ENCODE results near the gene ANKRD44. TPM values are rescaled to one million over a fixed set of nuclear protein-coding genes. Genes with fewer than 3 reads are reported as not detected.

Gene ANKRD44
- total RNA-seq, 4 donors from 2014 or later, result 9.1 to 20.8 (median 14.9) TPM

DNA sequence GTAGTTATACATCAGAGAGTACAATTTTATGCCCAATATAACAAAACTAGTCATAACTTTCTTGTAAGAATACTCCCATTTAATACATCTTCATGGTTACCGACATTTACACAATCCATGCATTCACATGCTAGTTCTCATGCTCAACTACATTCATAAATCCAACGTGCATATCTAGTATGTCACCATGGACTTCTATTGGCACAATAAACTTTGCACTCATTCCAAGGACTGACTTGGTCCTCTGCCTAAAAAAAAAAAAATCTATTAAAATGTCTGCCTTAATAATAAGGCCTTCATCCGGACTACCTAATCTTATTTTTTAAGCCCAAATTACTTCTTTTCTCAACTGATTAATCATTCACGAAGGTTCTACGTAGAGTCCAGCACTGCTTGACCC is 276.3 kb downstream of the ANKRD44 start:
- 73 to 83% methylated on average over 5 of the region's 5 CpGs for WGBS, 2 donors
- no peak overlapping the region for H3K4me3 ChIP-seq (ENCODE audit: low read depth, poor library complexity, severe bottlenecking)
- intact Hi-C loops (cut with DNase I; ENCODE audit: low total_unique reads), result no loop called here
- TF ChIP-seq POLR2A (IDR thresholded peaks at IDR 0.05), result no peak
- TF ChIP-seq, protein P1, sequence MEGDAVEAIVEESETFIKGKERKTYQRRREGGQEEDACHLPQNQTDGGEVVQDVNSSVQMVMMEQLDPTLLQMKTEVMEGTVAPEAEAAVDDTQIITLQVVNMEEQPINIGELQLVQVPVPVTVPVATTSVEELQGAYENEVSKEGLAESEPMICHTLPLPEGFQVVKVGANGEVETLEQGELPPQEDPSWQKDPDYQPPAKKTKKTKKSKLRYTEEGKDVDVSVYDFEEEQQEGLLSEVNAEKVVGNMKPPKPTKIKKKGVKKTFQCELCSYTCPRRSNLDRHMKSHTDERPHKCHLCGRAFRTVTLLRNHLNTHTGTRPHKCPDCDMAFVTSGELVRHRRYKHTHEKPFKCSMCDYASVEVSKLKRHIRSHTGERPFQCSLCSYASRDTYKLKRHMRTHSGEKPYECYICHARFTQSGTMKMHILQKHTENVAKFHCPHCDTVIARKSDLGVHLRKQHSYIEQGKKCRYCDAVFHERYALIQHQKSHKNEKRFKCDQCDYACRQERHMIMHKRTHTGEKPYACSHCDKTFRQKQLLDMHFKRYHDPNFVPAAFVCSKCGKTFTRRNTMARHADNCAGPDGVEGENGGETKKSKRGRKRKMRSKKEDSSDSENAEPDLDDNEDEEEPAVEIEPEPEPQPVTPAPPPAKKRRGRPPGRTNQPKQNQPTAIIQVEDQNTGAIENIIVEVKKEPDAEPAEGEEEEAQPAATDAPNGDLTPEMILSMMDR (IDR thresholded peaks at IDR 0.05), result no peak
- DNase-seq (ENCODE audit: low spot score in 2 of 2), result no peak

DNA sequence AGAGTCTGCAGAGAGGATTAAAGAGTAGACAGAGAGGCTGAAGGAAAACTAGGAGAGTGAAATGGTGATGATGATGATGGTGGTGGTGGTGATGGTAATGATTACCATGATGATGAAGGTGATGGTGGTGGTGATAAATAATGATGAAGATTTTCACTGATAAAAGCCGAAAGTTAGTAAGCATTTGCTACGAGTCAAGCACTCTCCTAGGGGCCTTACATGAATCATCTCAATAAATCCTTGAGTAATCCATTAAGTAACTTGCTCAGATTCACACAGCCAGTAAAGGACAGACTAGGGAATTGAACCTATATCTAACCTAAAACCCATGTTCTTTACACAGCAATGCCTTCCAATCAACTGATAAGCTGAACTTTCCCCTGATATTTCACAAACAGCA is 277.4 kb downstream of the ANKRD44 start:
- DNase-seq (ENCODE audit: low spot score in 2 of 2), result no peak
- no peak overlapping the region for H3K4me3 ChIP-seq (ENCODE audit: low read depth, poor library complexity, severe bottlenecking)
- intact Hi-C loops (cut with DNase I; ENCODE audit: low total_unique reads), result no loop called here
- TF ChIP-seq POLR2A (IDR thresholded peaks at IDR 0.05), result no peak
- TF ChIP-seq, protein P1 (IDR thresholded peaks at IDR 0.05), result no peak
- 90 to 95% methylated on average over 2 of the region's 2 CpGs for WGBS, 2 donors

DNA sequence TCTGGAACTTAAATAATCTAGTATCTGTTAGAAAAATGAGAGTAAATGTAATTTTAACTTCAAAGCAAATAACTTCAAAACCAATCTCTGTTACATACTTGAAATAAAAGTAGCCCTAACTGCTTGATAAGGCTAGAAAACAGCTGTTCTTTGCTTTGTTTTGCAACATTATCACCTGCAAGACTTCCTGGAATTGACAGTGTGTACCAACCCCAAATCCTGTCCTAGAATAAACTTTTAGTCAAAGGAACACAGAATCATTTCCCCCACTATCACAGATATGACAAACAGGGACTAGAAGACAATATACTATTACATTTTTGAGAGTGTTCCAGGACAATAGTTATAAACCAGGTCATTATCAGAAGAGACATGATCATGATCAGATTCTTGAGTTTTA is 278.8 kb downstream of the ANKRD44 start:
- no peak for DNase-seq (ENCODE audit: low spot score in 2 of 2)
- intact Hi-C loops (cut with DNase I; ENCODE audit: low total_unique reads), result no loop called here
- TF ChIP-seq, protein P1 (IDR thresholded peaks at IDR 0.05), result no peak
- no peak for TF ChIP-seq POLR2A (IDR thresholded peaks at IDR 0.05)
- H3K4me3 ChIP-seq (ENCODE audit: low read depth, poor library complexity, severe bottlenecking), result no peak overlapping the region

DNA sequence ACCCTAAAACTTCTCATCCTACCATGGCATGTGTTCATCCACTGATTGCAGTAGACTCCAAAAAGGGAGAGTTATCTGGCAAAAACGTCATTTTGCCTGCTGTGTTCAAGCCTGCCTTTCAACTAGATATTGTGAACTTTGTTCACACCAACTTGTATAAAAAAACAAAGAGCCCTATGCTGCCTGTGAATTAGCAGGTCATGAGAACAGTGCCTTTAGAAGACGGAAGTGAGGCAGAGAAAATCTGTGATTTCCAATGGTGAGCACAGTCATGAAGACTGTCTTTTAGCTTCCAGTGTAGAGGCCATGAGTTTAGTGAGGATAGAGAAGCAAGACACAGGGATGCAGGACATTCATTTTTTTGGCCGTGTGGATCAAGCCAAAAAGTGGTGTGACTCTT is 280.5 kb downstream of the ANKRD44 start:
- no peak overlapping the region for H3K4me3 ChIP-seq (ENCODE audit: low read depth, poor library complexity, severe bottlenecking)
- DNase-seq (ENCODE audit: low spot score in 2 of 2), result no peak
- no peak for TF ChIP-seq POLR2A (IDR thresholded peaks at IDR 0.05)
- TF ChIP-seq, protein P1 (IDR thresholded peaks at IDR 0.05), result no peak
- WGBS, 2 donors, result 90 to 94% methylated on average over 3 of the region's 3 CpGs
- intact Hi-C loops (cut with DNase I; ENCODE audit: low total_unique reads), result no loop called here

DNA sequence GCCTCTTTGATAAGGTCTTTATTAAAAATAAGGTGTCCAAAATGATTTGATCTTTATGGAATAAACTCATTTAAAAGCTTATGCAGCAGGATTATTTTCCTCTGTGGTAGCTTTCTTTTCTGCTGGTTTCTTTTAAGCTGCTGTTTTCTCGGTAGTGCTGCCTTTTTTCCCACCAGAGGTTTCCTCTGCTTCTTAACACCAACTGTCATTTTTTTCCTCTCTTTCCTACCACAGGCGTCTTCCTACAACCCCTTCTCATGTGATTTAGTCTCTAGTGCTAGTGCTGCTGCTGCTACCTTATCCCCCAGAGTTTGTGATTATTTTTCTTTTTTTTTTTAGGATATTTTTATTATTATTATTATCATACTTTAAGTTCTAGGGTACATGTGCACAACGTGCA is 281.9 kb downstream of the ANKRD44 start:
- intact Hi-C loops (cut with DNase I; ENCODE audit: low total_unique reads), result no loop called here
- WGBS, 2 donors, result 82 to 90% methylated on average over 3 of the region's 3 CpGs

DNA sequence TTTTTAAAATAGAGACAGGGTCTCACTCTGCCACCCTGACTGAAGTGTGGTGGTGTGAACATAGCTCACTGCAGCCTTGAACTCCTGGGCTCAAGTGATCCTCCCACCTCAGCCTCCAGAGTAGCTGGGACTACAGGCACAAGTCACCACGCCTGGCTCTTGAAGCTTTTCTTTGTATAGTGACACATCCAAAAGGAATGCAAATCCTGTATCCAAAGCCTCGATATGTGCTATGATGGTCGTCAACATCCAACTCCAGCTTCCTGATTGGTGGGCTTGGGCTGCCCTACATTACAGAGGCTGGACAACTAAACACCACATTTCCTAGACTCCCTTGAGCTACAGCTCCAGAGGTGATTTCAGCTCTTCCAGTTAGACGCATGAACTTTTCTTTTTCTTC is 282.4 kb downstream of the ANKRD44 start:
- TF ChIP-seq, protein P1 (IDR thresholded peaks at IDR 0.05), result no peak
- TF ChIP-seq POLR2A (IDR thresholded peaks at IDR 0.05), result no peak
- intact Hi-C loops (cut with DNase I; ENCODE audit: low total_unique reads), result no loop called here
- DNase-seq (ENCODE audit: low spot score in 2 of 2), result no peak
- 64 to 70% methylated on average over 4 of the region's 4 CpGs for WGBS, 2 donors
- H3K4me3 ChIP-seq (ENCODE audit: low read depth, poor library complexity, severe bottlenecking), result no peak overlapping the region

More for the DNA sequence above, 281.9 kb downstream of the ANKRD44 start:
- H3K4me3 ChIP-seq (ENCODE audit: low read depth, poor library complexity, severe bottlenecking), result no peak overlapping the region
- DNase-seq (ENCODE audit: low spot score in 2 of 2), result no peak
- no peak for TF ChIP-seq POLR2A (IDR thresholded peaks at IDR 0.05)
- TF ChIP-seq, protein P1 (IDR thresholded peaks at IDR 0.05), result no peak
